GM18508 (cell line): ENCODE measurements around the gene TMIGD3.

ENCODE experiments used
- ATAC-seq: cut with Tn5 transposase; IDR thresholded peaks from one replicate; pipeline ENCODE4 v1.9.1; 2021; ENCODE audit warnings: moderate number of reproducible peaks; ENCODE audit not compliant: insufficient read depth, unreplicated experiment

Gene TMIGD3

GRCh38 chr1:111476761-111477309, 26.6 kb downstream of the TMIGD3 start:
- ATAC-seq = no peak

- no peak for ATAC-seq
Observed at GRCh38 chr1:111476214-111476613, 27.2 kb downstream of the TMIGD3 start.

DNA sequence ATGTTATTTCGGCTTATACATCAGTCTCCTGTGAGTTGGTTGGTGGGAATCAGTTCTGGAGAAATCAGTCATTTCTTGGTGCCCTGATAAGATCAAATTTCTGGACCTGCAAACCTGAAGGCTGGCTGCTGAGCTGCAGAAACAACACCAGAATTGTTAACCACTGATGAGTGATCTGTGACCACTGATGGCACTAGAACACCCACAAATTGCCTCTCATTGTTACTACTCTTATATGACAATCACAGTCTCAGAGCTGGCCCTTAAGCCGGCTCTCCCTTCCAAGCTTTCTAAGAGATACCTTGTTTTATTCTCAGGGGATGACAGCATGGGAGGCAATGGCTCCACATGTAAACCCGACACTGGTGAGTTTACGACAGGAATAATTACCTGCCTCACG, 27.7 kb downstream of the TMIGD3 start:
- ATAC-seq = peak; percentile 42

- ATAC-seq = no peak
Observed at GRCh38 chr1:111474521-111474920, 28.9 kb downstream of the TMIGD3 start.

DNA sequence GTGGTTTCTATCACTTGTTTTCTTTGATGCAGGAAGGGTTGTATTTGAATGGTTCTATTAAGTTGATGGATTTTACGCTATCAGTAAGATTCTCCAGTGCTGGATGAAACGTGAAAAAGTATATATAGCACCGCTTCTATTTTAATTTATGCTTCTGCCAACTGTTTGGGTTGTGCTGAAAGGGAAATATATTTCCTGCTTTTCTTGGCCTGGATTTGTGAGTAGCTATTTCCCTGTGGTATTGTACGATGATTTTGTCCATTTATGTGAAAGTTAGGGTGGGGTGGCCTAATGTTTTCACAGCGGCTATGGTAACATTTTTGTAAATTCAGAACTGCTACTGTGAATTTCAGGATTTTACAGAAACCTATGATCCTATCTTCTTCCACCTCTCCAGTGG, 29.3 kb downstream of the TMIGD3 start:
- no peak for ATAC-seq

- ATAC-seq = no peak
Observed at GRCh38 chr1:111471538-111471937, 31.9 kb downstream of the TMIGD3 start.

- ATAC-seq = no peak
Observed at GRCh38 chr1:111471012-111471411, 32.4 kb downstream of the TMIGD3 start.

- ATAC-seq = no peak
Observed at GRCh38 chr1:111470596-111470995, 32.8 kb downstream of the TMIGD3 start.

GRCh38 chr1:111469539-111469938, 33.9 kb downstream of the TMIGD3 start:
- no peak for ATAC-seq

DNA sequence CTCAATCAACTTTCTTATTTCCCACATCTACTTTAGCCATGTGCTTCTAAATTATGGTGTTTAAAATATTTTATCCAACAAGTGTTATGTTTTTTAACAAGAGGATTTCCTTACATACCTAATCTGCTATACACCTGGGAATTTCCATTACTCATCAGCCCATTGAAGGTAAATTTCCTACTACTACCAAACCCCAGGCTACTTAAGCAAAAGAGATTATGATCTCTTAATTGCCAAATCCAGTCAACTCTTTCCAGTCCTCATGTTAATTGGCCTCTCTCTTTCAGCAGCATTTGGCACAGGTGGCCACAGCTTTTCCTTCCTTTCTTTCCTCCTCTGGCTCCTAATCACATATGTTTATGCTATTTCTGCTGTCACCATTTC, 34.7 kb downstream of the TMIGD3 start:
- no peak for ATAC-seq

GRCh38 chr1:111467865-111468716, 35.3 kb downstream of the TMIGD3 start:
- no peak for ATAC-seq

DNA sequence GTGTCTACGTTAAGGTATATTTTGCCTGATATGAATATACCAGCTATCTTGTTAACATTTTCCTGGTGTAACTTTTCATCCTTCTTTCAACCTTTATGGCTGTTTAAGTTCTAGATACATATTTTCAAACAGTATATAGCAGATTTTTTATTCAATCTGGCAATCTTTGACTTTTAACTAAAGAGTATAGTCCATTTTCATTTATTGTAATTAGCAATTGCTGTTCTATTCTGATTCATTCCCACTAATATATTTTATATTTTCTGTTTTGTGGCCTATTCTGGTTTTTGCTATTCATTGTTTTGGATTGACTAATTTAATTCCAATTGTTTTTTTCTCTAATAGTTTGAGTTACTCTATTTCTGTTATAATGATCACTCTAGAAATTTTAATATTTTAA, 37.0 kb downstream of the TMIGD3 start:
- no peak for ATAC-seq

GRCh38 chr1:111465754-111466153, 37.7 kb downstream of the TMIGD3 start:
- no peak for ATAC-seq

- ATAC-seq = no peak
Observed at GRCh38 chr1:111463029-111463683, 40.3 kb downstream of the TMIGD3 start.

- ATAC-seq = no peak
Observed at GRCh38 chr1:111462370-111463028, 40.9 kb downstream of the TMIGD3 start.

- no peak for ATAC-seq
Observed at GRCh38 chr1:111461765-111462164, 41.7 kb downstream of the TMIGD3 start.

- ATAC-seq = no peak
Observed at GRCh38 chr1:111455642-111456031, 47.8 kb downstream of the TMIGD3 start.

GRCh38 chr1:111454859-111455641, 48.4 kb downstream of the TMIGD3 start:
- ATAC-seq = no peak

- ATAC-seq = no peak
Observed at GRCh38 chr1:111453706-111454105, 49.7 kb downstream of the TMIGD3 start.

DNA sequence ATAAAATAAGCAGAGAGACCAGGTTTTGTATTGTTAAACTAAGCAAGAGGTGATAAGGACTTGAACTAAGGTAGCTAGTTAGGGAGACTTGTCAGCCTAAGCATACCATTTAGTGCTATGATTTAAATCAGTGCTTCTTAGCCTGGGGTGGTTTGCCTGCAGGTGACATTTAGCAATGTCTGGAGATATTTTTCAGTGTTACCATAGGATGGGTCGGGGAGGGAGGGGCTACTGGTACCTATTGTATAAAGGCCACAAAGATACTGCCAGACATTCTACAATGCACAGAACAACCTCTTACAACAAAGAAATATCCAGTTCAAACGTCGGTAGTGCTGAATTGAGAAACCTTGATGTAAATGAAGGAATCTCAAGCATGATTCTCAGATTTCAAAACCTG, 50.9 kb downstream of the TMIGD3 start:
- no peak for ATAC-seq
